ENCODE results near the gene FGD5.

- TF ChIP-seq GABPB1 (CRISPR knock-in tag; IDR thresholded peaks at IDR 0.05) (no peak), FOXA3 (CRISPR knock-in tag; conservative IDR thresholded peaks at IDR 0.05 in 1 of 2, IDR thresholded peaks at IDR 0.05 in 1 of 2) (no peak), IRF1 (CRISPR knock-in tag; IDR thresholded peaks at IDR 0.05; ENCODE audit: borderline replicate concordance) (no peak), POLR2A (conservative IDR thresholded peaks at IDR 0.05) (no peak), HDAC3 (IDR thresholded peaks at IDR 0.05; ENCODE audit: borderline replicate concordance, partially characterized antibody) (no peak), EP300 (IDR thresholded peaks at IDR 0.05; ENCODE audit: low read length) (no peak)
Observed at GRCh38 chr3:14889943-14890342, 71.2 kb downstream of the FGD5 start.

Data from K562 (cell line).